ENCODE data around the gene SLC25A38.

SLC25A38 gene

GRCh38 chr3:39372833-39373232 is 10.3 kb upstream of the SLC25A38 start:
- in situ Hi-C loops (cut with MboI; ENCODE audit: low sequenced_read_pairs) = no loop called here

- in situ Hi-C loops (cut with MboI; ENCODE audit: low sequenced_read_pairs) = no loop called here
Observed at GRCh38 chr3:39376959-39377634, 6.1 kb upstream of the SLC25A38 start.

GRCh38 chr3:39378088-39378487 is 5.1 kb upstream of the SLC25A38 start:
- in situ Hi-C loops (cut with MboI; ENCODE audit: low sequenced_read_pairs) = no loop called here

GRCh38 chr3:39378957-39379777 is 4.0 kb upstream of the SLC25A38 start:
- in situ Hi-C loops (cut with MboI; ENCODE audit: low sequenced_read_pairs) = no loop called here

GRCh38 chr3:39379778-39380155 is 3.4 kb upstream of the SLC25A38 start:
- in situ Hi-C loops (cut with MboI; ENCODE audit: low sequenced_read_pairs) = no loop called here

- in situ Hi-C loops (cut with MboI; ENCODE audit: low sequenced_read_pairs) = no loop called here
Observed at GRCh38 chr3:39381432-39381831, 1.7 kb upstream of the SLC25A38 start.

- in situ Hi-C loops (cut with MboI; ENCODE audit: low sequenced_read_pairs) = no loop called here
Observed at GRCh38 chr3:39383881-39384664, 903 bp downstream of the SLC25A38 start.

GRCh38 chr3:39384665-39385000 is 1.5 kb downstream of the SLC25A38 start:
- in situ Hi-C loops (cut with MboI; ENCODE audit: low sequenced_read_pairs) = no loop called here

GRCh38 chr3:39385456-39386090 is 2.4 kb downstream of the SLC25A38 start:
- in situ Hi-C loops (cut with MboI; ENCODE audit: low sequenced_read_pairs) = no loop called here

- in situ Hi-C loops (cut with MboI; ENCODE audit: low sequenced_read_pairs) = no loop called here
Observed at GRCh38 chr3:39386318-39386717, 3.1 kb downstream of the SLC25A38 start.

GRCh38 chr3:39387411-39387975 is 4.3 kb downstream of the SLC25A38 start:
- in situ Hi-C loops (cut with MboI; ENCODE audit: low sequenced_read_pairs) = no loop called here

GRCh38 chr3:39388153-39388552 is 5.0 kb downstream of the SLC25A38 start:
- in situ Hi-C loops (cut with MboI; ENCODE audit: low sequenced_read_pairs) = no loop called here

GRCh38 chr3:39388741-39389248 is 5.6 kb downstream of the SLC25A38 start:
- in situ Hi-C loops (cut with MboI; ENCODE audit: low sequenced_read_pairs) = no loop called here

GRCh38 chr3:39390181-39390580 is 7.0 kb downstream of the SLC25A38 start:
- in situ Hi-C loops (cut with MboI; ENCODE audit: low sequenced_read_pairs) = no loop called here

GRCh38 chr3:39396690-39397089 is 13.5 kb downstream of the SLC25A38 start:
- in situ Hi-C loops (cut with MboI; ENCODE audit: low sequenced_read_pairs) = no loop called here

- in situ Hi-C loops (cut with MboI; ENCODE audit: low sequenced_read_pairs) = no loop called here
Observed at GRCh38 chr3:39398700-39399099, 15.5 kb downstream of the SLC25A38 start.

- in situ Hi-C loops (cut with MboI; ENCODE audit: low sequenced_read_pairs) = no loop called here
Observed at GRCh38 chr3:39401983-39402382, 18.8 kb downstream of the SLC25A38 start.

GRCh38 chr3:39404943-39405686 is 21.9 kb downstream of the SLC25A38 start:
- in situ Hi-C loops (cut with MboI; ENCODE audit: low sequenced_read_pairs) = no loop called here

- in situ Hi-C loops (cut with MboI; ENCODE audit: low sequenced_read_pairs) = no loop called here
Observed at GRCh38 chr3:39405687-39406367, 22.7 kb downstream of the SLC25A38 start.

Data from hTERT RPE-1 (cell line).